H1 (cell line): ENCODE data around the gene FAM53A. TPM values are rescaled to one million over a fixed set of nuclear protein-coding genes. Genes with fewer than 3 reads are reported as not detected.

Experiments
- CTCF ChIA-PET: fragments of 300-600 bp; sonication (Branson Sonifier 250); formaldehyde crosslinking; loops from one replicate; lab custom pipeline; 2021; ENCODE audit not compliant: partially characterized antibody; lab: Charles Lee
- POLR2A ChIA-PET: fragments of 300-600 bp; sonication (Branson Sonifier 250); formaldehyde crosslinking; loops from one replicate; lab custom pipeline; 2021; ENCODE audit warnings: inconsistent platforms; ENCODE audit not compliant: partially characterized antibody; lab: Charles Lee
- DNase-seq, 2 experiments: peaks; one replicate each; pipeline versions ENCODE4 v3.0.0 to v3.0.0-alpha.2; 2010 to 2022; ENCODE audit warnings: low spot score in 2 of 2, low read depth in 1 of 2, mixed read lengths in 1 of 2
- FAIRE-seq: peaks from 2 replicates; lab custom pipeline; 2011; peaks lifted over from hg19 to GRCh38; lab: Jason Lieb, UNC
- H2AFZ ChIP-seq: 2 replicates; pipeline ENCODE4 v1.8.1; 2012; ENCODE audit warnings: low read length, inconsistent platforms
- H2AK5ac ChIP-seq: 2 replicates; pipeline ENCODE4 v1.6.1; 2013; ENCODE audit warnings: low read depth, low read length
- H2BK120ac ChIP-seq: replicated peaks from 2 replicates; pipeline ENCODE3; 2013; ENCODE audit warnings: low read depth, low read length, inconsistent platforms
- H2BK12ac ChIP-seq: 2 replicates; pipeline ENCODE4 v1.6.1; 2013; ENCODE audit warnings: low read depth, low read length
- H2BK15ac ChIP-seq: 2 replicates; pipeline ENCODE4 v1.6.1; 2013; ENCODE audit warnings: low read length
- H2BK20ac ChIP-seq: 2 replicates; pipeline ENCODE4 v1.6.1; 2013; ENCODE audit warnings: low read length
- H2BK5ac ChIP-seq: 2 replicates; pipeline ENCODE4 v1.6.1; 2013; ENCODE audit warnings: low read depth, low read length
- H3K14ac ChIP-seq: 2 replicates; pipeline ENCODE4 v1.6.1; 2013; ENCODE audit warnings: inconsistent platforms; ENCODE audit not compliant: insufficient read length
- H3K18ac ChIP-seq: 2 replicates; pipeline ENCODE4 v1.6.1; 2013; ENCODE audit warnings: low read length; ENCODE audit errors: extremely low read depth
- H3K23ac ChIP-seq: 2 replicates; pipeline ENCODE4 v1.6.1; 2013; ENCODE audit warnings: inconsistent platforms; ENCODE audit not compliant: insufficient read length
- H3K23me2 ChIP-seq: 2 replicates; pipeline ENCODE4 v1.6.1; 2013; ENCODE audit warnings: low read depth, low read length
- H3K27ac ChIP-seq: 2 replicates; pipeline ENCODE4 v1.6.1; 2011; ENCODE audit warnings: low read depth, low read length, inconsistent platforms
- H3K27me3 ChIP-seq, 4 experiments: replicated peaks in 1 of 4; 1 replicate in 1 of 4; 2 replicates in 3 of 4; pipeline versions ENCODE4 v1.6.1 to v1.8.1; 2011 to 2013; ENCODE audit warnings: low read length in 3 of 4, mild to moderate bottlenecking in 3 of 4, inconsistent platforms in 2 of 4, mixed read lengths in 2 of 4, moderate library complexity in 1 of 4; ENCODE audit not compliant: control insufficient read depth in 3 of 4, insufficient read depth in 3 of 4; ENCODE audit errors: extremely low read depth in 1 of 4
- H3K36me3 ChIP-seq, 4 experiments: 2 replicates each; pipeline versions ENCODE4 v1.6.1 to v1.8.1; 2011 to 2013; ENCODE audit warnings: mild to moderate bottlenecking in 4 of 4, low read length in 3 of 4, moderate library complexity in 2 of 4, control low read depth in 1 of 4, inconsistent platforms in 1 of 4; ENCODE audit not compliant: insufficient read depth in 4 of 4, control insufficient read depth in 2 of 4
- H3K4ac ChIP-seq: replicated peaks from 2 replicates; pipeline ENCODE3; 2013; ENCODE audit warnings: low read length, low read depth, mixed read lengths, inconsistent platforms; ENCODE audit not compliant: insufficient read length
- H3K4me1 ChIP-seq, 4 experiments: replicated peaks in 1 of 4; 1 replicate in 1 of 4; 2 replicates in 3 of 4; pipeline versions ENCODE4 v1.6.1 to v1.8.1; 2011 to 2013; ENCODE audit warnings: low read length in 3 of 4, inconsistent platforms in 2 of 4, mixed read lengths in 1 of 4; ENCODE audit not compliant: insufficient read depth in 4 of 4, control insufficient read depth in 3 of 4
- H3K4me2 ChIP-seq, 2 experiments: 2 replicates each; pipeline versions ENCODE4 v1.6.1 to v1.8.1; 2011 to 2013; ENCODE audit warnings: low read depth in 2 of 2, low read length in 2 of 2, control low read depth in 1 of 2, inconsistent platforms in 1 of 2, mild to moderate bottlenecking in 1 of 2; ENCODE audit not compliant: insufficient read depth in 1 of 2
- H3K4me3 ChIP-seq, 4 experiments: fragments of 200-600, 300-600 bp in 1 of 4; sonication (generic), shearing (Covaris generic), sonication (Bioruptor Twin) in 1 of 4; 2 replicates each; pipeline versions ENCODE4 v1.5.1 to v1.8.1; 2011 to 2016; ENCODE audit warnings: low read length in 4 of 4, low read depth in 3 of 4, control low read depth in 2 of 4, inconsistent platforms in 2 of 4, mild to moderate bottlenecking in 2 of 4, mixed read lengths in 1 of 4, moderate library complexity in 1 of 4; ENCODE audit not compliant: insufficient read depth in 2 of 4; ENCODE audit errors: extremely low read depth in 1 of 4
- H3K56ac ChIP-seq: replicated peaks from 2 replicates; pipeline ENCODE3; 2013; ENCODE audit warnings: low read depth, mild to moderate bottlenecking, mixed read lengths, low read length, inconsistent platforms; ENCODE audit not compliant: insufficient read length
- H3K79me1 ChIP-seq: 2 replicates; pipeline ENCODE4 v1.6.1; 2013; ENCODE audit warnings: low read depth, low read length, control low read depth
- H3K79me2 ChIP-seq, 2 experiments: 2 replicates each; pipeline versions ENCODE4 v1.6.1 to v1.8.1; 2012 to 2013; ENCODE audit warnings: low read length in 2 of 2, mild to moderate bottlenecking in 2 of 2, inconsistent platforms in 1 of 2; ENCODE audit not compliant: insufficient read depth in 2 of 2, control insufficient read depth in 1 of 2
- H3K9ac ChIP-seq, 4 experiments: replicated peaks in 1 of 4; 1 replicate in 1 of 4; 2 replicates in 3 of 4; pipeline versions ENCODE4 v1.6.1 to v1.8.1; 2011 to 2013; ENCODE audit warnings: low read depth in 3 of 4, low read length in 3 of 4, control low read depth in 2 of 4, mild to moderate bottlenecking in 2 of 4, moderate library complexity in 2 of 4, inconsistent platforms in 1 of 4; ENCODE audit errors: extremely low read depth in 1 of 4
- H3K9me3 ChIP-seq, 2 experiments: 2 replicates each; pipeline versions ENCODE4 v1.6.1 to v1.8.1; 2012 to 2013; ENCODE audit warnings: mild to moderate bottlenecking in 2 of 2, moderate library complexity in 2 of 2, control low read depth in 1 of 2, inconsistent platforms in 1 of 2, low read depth in 1 of 2, low read length in 1 of 2, mixed read lengths in 1 of 2; ENCODE audit not compliant: insufficient read depth in 2 of 2
- H4K20me1 ChIP-seq, 2 experiments: replicated peaks in 1 of 2; 2 replicates each; pipeline versions ENCODE3 to v1.8.1; 2011 to 2013; ENCODE audit warnings: inconsistent platforms in 2 of 2, low read length in 2 of 2, mild to moderate bottlenecking in 1 of 2; ENCODE audit not compliant: insufficient read depth in 2 of 2, control insufficient read depth in 1 of 2
- H4K5ac ChIP-seq: 2 replicates; pipeline ENCODE4 v1.6.1; 2013; ENCODE audit warnings: low read length, low read depth, mixed read lengths, inconsistent platforms; ENCODE audit not compliant: insufficient read length
- H4K8ac ChIP-seq: 2 replicates; pipeline ENCODE4 v1.8.0; 2013; ENCODE audit warnings: mild to moderate bottlenecking, moderate library complexity, low read length, inconsistent platforms; ENCODE audit not compliant: insufficient read depth; ENCODE audit errors: extremely low read depth
- H4K91ac ChIP-seq: replicated peaks from 2 replicates; pipeline ENCODE3; 2013; ENCODE audit warnings: low read length, mixed read lengths, inconsistent platforms; ENCODE audit not compliant: insufficient read length
- RXRA ChIP-seq: IDR thresholded peaks from 2 replicates; pipeline ENCODE4 v1.6.1; 2011; ENCODE audit warnings: low read depth, mild to moderate bottlenecking, low read length, moderate library complexity; ENCODE audit not compliant: insufficient read depth
- SIN3A ChIP-seq, 2 experiments: IDR thresholded peaks in 1 of 2; conservative IDR thresholded peaks in 1 of 2; 2 replicates each; pipeline ENCODE4 v1.6.1; 2011 to 2012; ENCODE audit warnings: low read length in 2 of 2, improper control_type of control experiment in 1 of 2, low read depth in 1 of 2, mild to moderate bottlenecking in 1 of 2
- YY1 ChIP-seq: IDR thresholded peaks from 2 replicates; pipeline ENCODE4 v1.6.1; 2011; ENCODE audit warnings: low read depth, mild to moderate bottlenecking, low read length
- WGBS, 2 experiments: shearing (Covaris generic) in 1 of 2; methylation state at CpG; one replicate each; pipeline versions ENCODE4 v1.1.6 to v1.1.7; 2013 to 2015; ENCODE audit warnings: low lambda C conversion rate in 2 of 2, mixed read lengths in 2 of 2, inconsistent platforms in 1 of 2, low coverage in 1 of 2, missing lambda C conversion rate in 1 of 2; ENCODE audit not compliant: insufficient replicate concordance in 2 of 2, insufficient coverage in 1 of 2, insufficient read length in 1 of 2; ENCODE audit errors: extremely low coverage in 1 of 2, missing lambda C conversion rate in 1 of 2; 5-methylcytosine and 5-hydroxymethylcytosine counted together
- polyA plus RNA-seq, 7 experiments: library from polyadenylated mRNA; depleted of rRNA in 3 of 7; stranded (reverse) in 5 of 7; unstranded in 2 of 7; fragments of >200 nt in 5 of 7; fragments of 200-250 nt in 2 of 7; gene quantifications; 1 replicate in 5 of 7; 2 replicates in 1 of 7; 4 replicates in 1 of 7; pipeline versions ENCODE4 v1.2.1 to v1.2.3, GENCODE V29; 2011 to 2013; ENCODE audit warnings: missing spikeins in 2 of 7, mixed read lengths in 2 of 7
- total RNA-seq: library from RNA; stranded (reverse); fragmentation: NEBNext Ultra II Directional; extraction: Animal tissue kit (Norgen Biotek cat#: 25700); gene quantifications from 2 replicates; pipeline ENCODE4 v1.2.1, GENCODE V29; 2021

FAM53A gene
- total and polyA plus RNA-seq, 2 of the 8 experiments (the other 6 are each of a cell fraction or from before 2014, with no cell fraction given) = 1.9 to 2.0 TPM

- Histone ChIP-seq H3K79me2 (peaks cover 4 to 34% of the 10 kb centered on the region in 2 experiments; a peak in 3 of 4 replicates), H3K27me3 (no peaks in the 10 kb centered on the region), H4K8ac (no peak overlapping the region; the same call in 1 of the 2 replicates), H4K5ac (no peak overlapping the region), H3K23me2 (peaks cover under 1% of the 10 kb centered on the region; the same call in 1 of the 2 replicates), H2AFZ (no peak overlapping the region), H3K4ac (no peak overlapping the region), H3K27ac (no peak overlapping the region), H2BK120ac (no peak overlapping the region), H2BK5ac (no peak overlapping the region), H3K23ac (no peak overlapping the region), H3K4me3 (no peak overlapping the region), H3K4me2 (no peak overlapping the region), H3K36me3 (peaks cover 55 to 63% (median 61%) of the 10 kb centered on the region in 4 experiments), H2BK15ac (no peak overlapping the region), H2BK20ac (no peak overlapping the region), H2BK12ac (no peak overlapping the region), H3K4me1 (peaks cover 0 to 8% (median 4%) of the 10 kb centered on the region in 4 experiments; a peak in 6 of 7 replicates), H4K91ac (no peak overlapping the region), H3K18ac (no peak overlapping the region), H3K9ac (no peak overlapping the region), H3K79me1 (peaks cover 9% of the 10 kb centered on the region), H2AK5ac (no peak overlapping the region), H3K14ac (no peak overlapping the region), H3K56ac (no peak overlapping the region), H3K9me3 (no peaks in the 10 kb centered on the region), H4K20me1 (peaks cover 32 to 39% of the 10 kb centered on the region in 2 experiments)
- FAIRE-seq = no peak
- CTCF ChIA-PET = interaction anchor here (0.5 to 18.6 kb wide), 21 partner anchors 9 to 173 kb away, joined by 3 to 326 read pairs (median 5); no protein-coding TSS in a partner anchor
- 93% methylated on average over 18 of the region's 18 CpGs; no CpG with 5 or more reads in 1 of the 2 experiments for WGBS, 2 experiments
- POLR2A ChIA-PET = interaction anchor here (1.2 to 1.5 kb wide), 5 partner anchors 13 to 81 kb away, joined by 3 to 5 read pairs (median 3); no protein-coding TSS in a partner anchor
- DNase-seq = no peak
- TF ChIP-seq RXRA = no peak
- no peak for TF ChIP-seq YY1
- no peak for TF ChIP-seq SIN3A (conservative IDR thresholded peaks at IDR 0.05 in 1 of 2, IDR thresholded peaks at IDR 0.05 in 1 of 2; ENCODE audit: low read depth in 1 of 2, low read length in 2 of 2)
Measured at GRCh38 chr4:1727117-1728031, 43.3 kb upstream of the FAM53A start.
